IPS DF 4.7 (cell line): Measurements from ENCODE around the gene PTPN12.
"Not testable (repeated sequence)": the region's sequence is repeated elsewhere in the genome, so short reads cannot be mapped to it uniquely, and the experiment has no call there.

Experiments
- DNase-seq: peaks from one replicate; pipeline ENCODE4 v3.0.0-alpha.2; 2013; ENCODE audit warnings: low spot score; ENCODE audit errors: extremely low read depth

The PTPN12 gene

GRCh38 chr7:77537136-77537777 lies at the start of gene PTPN12:
TSS of gene PTPN12 (plus strand) at chr7:77537295. CDS start at chr7:77537547, 252 bp downstream.
- no peak for DNase-seq

- DNase-seq = no peak
These were observed 48.1 kb upstream of the PTPN12 start for GRCh38 chr7:77488986-77489385.

- no peak for DNase-seq
These were observed 40.0 kb upstream of the PTPN12 start for GRCh38 chr7:77497079-77497478.

- no peak for DNase-seq
These were observed 38.3 kb upstream of the PTPN12 start for GRCh38 chr7:77498659-77499379.

GRCh38 chr7:77501192-77501515 lies 35.9 kb upstream of the PTPN12 start:
- DNase-seq = no peak

GRCh38 chr7:77504951-77505350 lies 32.1 kb upstream of the PTPN12 start:
- DNase-seq = no peak

- no peak for DNase-seq
These were observed 30.2 kb upstream of the PTPN12 start for GRCh38 chr7:77506899-77507298.

- DNase-seq = not testable (repeated sequence)
These were observed 24.0 kb upstream of the PTPN12 start for GRCh38 chr7:77513002-77513670.

GRCh38 chr7:77516085-77516484 lies 21.0 kb upstream of the PTPN12 start:
- no peak for DNase-seq

- no peak for DNase-seq
These were observed 16.8 kb upstream of the PTPN12 start for GRCh38 chr7:77520261-77520660.

- DNase-seq = not testable (repeated sequence)
These were observed 15.6 kb upstream of the PTPN12 start for GRCh38 chr7:77521537-77521936.

GRCh38 chr7:77524731-77525130 lies 12.4 kb upstream of the PTPN12 start:
- DNase-seq = no peak

- DNase-seq = no peak
These were observed 11.9 kb upstream of the PTPN12 start for GRCh38 chr7:77525231-77525630.

- no peak for DNase-seq
These were observed 8.7 kb upstream of the PTPN12 start for GRCh38 chr7:77528368-77528767.

- DNase-seq = no peak
These were observed 7.8 kb upstream of the PTPN12 start for GRCh38 chr7:77529279-77529678.

GRCh38 chr7:77531038-77531437 lies 6.1 kb upstream of the PTPN12 start:
- DNase-seq = no peak

- no peak for DNase-seq
These were observed 4.8 kb upstream of the PTPN12 start for GRCh38 chr7:77532247-77532646.

GRCh38 chr7:77532732-77533131 lies 4.4 kb upstream of the PTPN12 start:
- not testable (repeated sequence) for DNase-seq

GRCh38 chr7:77534046-77534445 lies 3.0 kb upstream of the PTPN12 start:
- not testable (repeated sequence) for DNase-seq

GRCh38 chr7:77536017-77536412 lies 1.1 kb upstream of the PTPN12 start:
- no peak for DNase-seq

- no peak for DNase-seq
These were observed 521 bp upstream of the PTPN12 start for GRCh38 chr7:77536413-77537135.

- DNase-seq = no peak
These were observed 734 bp downstream of the PTPN12 start for GRCh38 chr7:77537778-77538280.
